ENCODE data around the gene SIPA1L3.
A peak's percentile ranks its signal among the peaks of the same experiment; 100 is the strongest.

DNA sequence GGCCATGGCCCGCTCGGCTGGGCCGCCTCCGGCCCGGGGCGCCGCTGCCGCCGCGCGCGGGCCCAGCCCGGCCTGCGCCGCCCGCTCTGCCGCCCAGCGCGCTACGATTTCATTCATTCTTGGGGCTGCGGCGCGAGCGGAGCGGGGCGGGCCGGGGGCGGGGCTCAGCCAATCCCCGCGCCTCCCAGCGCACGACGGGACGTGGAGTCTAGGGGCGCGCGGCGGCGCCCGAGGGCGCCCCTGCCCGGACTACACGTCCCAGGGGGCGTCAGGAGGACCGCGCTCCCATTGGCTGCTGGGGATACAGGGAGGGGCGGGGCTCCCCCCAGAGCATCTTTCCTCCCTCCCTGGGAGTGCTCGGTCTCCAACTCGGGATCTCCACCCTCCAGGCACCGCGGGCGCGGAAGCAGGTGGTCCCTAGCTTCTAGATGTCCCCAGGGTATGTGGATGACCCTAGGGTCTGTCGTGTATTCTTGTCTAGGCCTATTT, 322.6 kb downstream of the SIPA1L3 start:
- TF ChIP-seq RBAK (tag by site-specific recombination; IDR thresholded peaks at IDR 0.05), result no peak
- TF ChIP-seq, protein P1, sequence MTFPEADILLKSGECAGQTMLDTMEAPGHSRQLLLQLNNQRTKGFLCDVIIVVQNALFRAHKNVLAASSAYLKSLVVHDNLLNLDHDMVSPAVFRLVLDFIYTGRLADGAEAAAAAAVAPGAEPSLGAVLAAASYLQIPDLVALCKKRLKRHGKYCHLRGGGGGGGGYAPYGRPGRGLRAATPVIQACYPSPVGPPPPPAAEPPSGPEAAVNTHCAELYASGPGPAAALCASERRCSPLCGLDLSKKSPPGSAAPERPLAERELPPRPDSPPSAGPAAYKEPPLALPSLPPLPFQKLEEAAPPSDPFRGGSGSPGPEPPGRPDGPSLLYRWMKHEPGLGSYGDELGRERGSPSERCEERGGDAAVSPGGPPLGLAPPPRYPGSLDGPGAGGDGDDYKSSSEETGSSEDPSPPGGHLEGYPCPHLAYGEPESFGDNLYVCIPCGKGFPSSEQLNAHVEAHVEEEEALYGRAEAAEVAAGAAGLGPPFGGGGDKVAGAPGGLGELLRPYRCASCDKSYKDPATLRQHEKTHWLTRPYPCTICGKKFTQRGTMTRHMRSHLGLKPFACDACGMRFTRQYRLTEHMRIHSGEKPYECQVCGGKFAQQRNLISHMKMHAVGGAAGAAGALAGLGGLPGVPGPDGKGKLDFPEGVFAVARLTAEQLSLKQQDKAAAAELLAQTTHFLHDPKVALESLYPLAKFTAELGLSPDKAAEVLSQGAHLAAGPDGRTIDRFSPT (tag by site-specific recombination; IDR thresholded peaks at IDR 0.05), result no peak
- TF ChIP-seq, protein P2, sequence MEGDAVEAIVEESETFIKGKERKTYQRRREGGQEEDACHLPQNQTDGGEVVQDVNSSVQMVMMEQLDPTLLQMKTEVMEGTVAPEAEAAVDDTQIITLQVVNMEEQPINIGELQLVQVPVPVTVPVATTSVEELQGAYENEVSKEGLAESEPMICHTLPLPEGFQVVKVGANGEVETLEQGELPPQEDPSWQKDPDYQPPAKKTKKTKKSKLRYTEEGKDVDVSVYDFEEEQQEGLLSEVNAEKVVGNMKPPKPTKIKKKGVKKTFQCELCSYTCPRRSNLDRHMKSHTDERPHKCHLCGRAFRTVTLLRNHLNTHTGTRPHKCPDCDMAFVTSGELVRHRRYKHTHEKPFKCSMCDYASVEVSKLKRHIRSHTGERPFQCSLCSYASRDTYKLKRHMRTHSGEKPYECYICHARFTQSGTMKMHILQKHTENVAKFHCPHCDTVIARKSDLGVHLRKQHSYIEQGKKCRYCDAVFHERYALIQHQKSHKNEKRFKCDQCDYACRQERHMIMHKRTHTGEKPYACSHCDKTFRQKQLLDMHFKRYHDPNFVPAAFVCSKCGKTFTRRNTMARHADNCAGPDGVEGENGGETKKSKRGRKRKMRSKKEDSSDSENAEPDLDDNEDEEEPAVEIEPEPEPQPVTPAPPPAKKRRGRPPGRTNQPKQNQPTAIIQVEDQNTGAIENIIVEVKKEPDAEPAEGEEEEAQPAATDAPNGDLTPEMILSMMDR (tag by site-specific recombination; IDR thresholded peaks at IDR 0.05), result peak; percentile 51
- TF ChIP-seq ZIC2 (tag by site-specific recombination; IDR thresholded peaks at IDR 0.05), result peak; percentile 71
- TF ChIP-seq ZNF19 (tag by site-specific recombination; IDR thresholded peaks at IDR 0.05; ENCODE audit: low read depth), result no peak
- TF ChIP-seq TRIM28 (IDR thresholded peaks at IDR 0.05; ENCODE audit: borderline replicate concordance, low read length), result no peak
- TF ChIP-seq ZNF280D (tag by site-specific recombination; IDR thresholded peaks at IDR 0.05), result no peak
- no peak for TF ChIP-seq ZNF639 (tag by site-specific recombination; IDR thresholded peaks at IDR 0.05)
- TF ChIP-seq ZNF10 (tag by site-specific recombination; IDR thresholded peaks at IDR 0.05), result no peak
- TF ChIP-seq ZNF677 (tag by site-specific recombination; IDR thresholded peaks at IDR 0.05), result no peak
- no peak for TF ChIP-seq REST (tag by site-specific recombination; IDR thresholded peaks at IDR 0.05)
